NCI-H82 treated with DMSO at 0.1 percent for 48 hours (cell line): ENCODE data around the gene DHRS12.

Experiments used
- DNase-seq: peaks from one replicate; lab custom pipeline; 2025; ENCODE audit not compliant: unreplicated experiment; lab: John Stamatoyannopoulos, UW

DHRS12 gene

DNA sequence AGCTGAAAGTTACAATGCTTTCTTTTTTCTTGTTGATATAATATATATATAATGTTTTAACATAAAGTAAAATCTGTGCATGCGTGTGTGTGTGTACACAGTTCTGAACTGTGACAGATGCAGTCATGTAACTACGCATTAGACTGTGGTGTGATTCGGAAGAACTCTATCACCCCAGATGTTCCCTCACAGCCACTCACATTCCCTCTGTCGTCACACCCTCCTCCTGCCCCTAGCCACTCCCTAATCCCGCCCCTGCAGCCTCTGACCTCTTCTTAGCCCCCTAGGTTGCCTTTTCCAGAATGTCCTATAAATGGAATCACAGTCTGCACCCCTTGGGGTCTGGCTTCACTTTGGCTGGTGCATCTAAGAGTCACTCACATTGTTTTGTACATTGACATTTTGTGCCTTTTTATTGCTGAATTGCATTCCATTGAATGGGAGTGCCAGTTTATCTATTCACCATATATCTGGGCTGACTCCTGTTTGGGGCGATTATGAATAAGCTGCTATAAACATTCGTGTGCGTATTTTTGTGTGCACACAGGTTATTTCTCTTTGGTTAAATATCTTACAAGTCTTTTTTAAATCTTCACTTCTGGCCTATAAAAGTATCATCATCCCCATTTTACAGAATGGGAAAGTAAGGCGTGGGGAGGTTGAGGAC lies 20.4 kb downstream of the DHRS12 start:
- DNase-seq: peak; percentile 79

DNA sequence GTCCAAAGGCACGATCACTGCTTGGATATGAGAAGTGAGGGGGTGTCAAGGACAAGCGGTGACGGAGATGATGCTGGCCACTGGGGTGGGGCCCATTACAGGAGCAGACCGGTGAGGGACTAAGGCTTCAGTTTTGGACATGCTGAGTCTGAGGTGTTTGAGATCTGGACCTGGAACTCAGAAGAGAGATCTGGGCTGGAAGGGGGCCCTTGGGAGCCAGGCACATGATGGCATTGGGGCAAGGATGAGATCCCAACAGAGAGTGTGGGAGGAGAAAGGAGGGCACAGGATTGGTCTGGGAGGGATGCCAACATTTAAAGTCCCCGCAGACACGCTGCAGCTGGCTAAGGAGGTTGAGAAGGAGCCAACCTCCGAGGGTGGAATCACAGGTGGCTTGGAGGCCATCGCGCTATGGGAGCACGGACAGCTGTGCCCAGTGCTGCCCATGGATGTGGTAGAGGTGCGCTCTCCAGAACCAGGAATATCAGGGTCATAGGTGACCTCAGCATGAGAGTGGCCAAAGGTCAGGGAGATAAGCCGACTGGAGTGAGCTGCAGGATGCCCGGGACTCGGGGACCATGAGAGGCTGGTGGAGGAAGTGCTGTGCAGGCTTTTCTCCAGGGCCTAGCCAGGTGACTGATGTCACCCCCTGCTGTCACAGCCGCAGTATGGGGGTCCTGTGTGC lies 21.8 kb downstream of the DHRS12 start:
- no peak for DNase-seq

DNA sequence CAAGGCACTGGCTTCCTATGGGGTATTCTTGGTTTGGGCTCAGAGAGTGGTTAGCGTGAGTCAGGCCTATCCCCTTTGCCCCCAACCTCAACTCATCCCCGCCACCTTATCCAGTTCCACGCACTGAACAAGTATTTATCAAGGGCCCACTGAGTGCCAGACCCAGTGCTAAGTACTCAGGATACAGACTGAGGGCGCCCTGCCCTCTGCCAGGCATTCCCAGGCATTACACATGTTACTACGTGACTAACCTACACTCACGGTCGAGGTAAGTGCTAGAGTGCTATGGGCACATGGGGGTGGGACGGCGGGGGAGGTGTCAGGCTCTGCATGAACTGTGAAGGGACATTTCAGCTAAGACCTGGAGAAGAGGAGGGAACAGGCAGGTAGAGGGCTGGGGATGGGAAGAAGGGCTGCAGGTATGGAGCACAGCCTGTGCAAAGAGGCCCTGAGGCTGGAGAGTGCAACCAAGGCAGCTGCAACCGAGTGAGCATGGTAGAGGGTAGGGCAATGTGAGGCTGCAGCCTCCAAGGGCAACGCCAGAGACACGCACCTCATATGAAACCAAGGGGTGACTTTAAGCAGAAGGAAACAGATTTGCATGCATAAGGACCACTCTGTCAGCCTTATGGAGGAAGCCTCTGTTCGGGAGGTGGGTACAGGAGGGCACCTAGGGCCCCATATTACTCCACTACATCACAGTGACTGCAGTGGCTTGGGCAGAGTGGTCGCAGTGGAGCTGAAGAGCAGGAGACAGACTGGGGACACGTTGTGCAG lies 22.5 kb downstream of the DHRS12 start:
- no peak for DNase-seq

DNA sequence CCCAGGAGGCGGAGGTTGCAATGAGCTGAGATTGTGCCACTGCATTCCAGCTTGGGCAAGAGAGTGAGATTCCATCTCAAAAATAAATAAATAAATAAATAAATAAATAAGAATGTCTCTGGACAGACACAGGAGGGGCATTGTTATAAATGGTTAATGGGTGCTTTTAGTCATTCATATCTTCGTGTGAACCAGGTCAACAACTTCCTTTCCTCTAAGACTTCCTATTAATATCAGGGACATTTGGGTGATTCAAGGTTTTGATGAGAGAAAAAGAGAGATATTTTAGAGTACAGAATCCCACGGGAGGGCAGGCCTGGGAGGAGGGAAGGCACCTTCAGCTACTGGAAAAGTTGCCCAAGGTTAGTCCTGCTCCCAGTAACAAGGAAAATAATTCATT lies 23.9 kb downstream of the DHRS12 start:
- DNase-seq: no peak

DNA sequence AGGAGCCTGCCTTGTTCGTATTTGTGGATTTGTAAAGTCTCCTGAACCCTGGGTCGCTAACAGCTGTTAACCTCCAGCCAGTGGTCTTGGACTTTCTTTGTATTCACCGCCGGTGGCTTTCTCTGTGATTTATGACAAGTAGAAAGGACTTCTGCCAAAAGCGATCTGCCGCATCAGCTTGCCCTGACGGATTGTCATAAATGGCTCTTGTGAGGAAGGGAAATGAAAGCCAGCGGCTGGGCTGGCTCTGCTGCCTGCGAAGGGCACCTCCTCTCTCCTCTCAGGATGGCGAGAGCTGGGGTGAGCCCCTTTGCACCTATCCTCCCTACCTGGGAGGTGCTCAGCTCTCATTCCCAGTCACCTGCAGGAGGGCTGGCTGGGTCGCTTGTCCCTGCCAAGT lies 25.6 kb downstream of the DHRS12 start:
- DNase-seq: no peak

DNA sequence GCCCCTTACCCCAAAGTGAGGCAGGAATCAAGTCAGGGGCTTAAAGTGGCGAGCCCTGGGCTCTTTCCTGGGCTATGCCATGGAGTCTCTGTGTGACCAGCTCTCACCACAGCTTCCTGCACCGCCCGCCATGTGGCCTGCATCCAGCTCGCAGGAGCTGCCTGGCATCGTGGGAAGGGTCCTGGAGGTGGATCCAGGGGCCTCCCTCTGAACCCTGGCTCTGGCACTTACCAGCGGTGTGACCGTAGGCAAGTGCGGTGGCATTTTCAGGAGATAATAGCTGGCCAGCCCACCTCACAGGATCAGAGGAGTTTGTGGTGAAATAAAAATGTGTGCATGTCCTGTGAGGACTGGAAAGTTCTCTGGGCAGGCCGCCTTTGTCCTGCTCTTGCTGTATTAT lies 26.0 kb downstream of the DHRS12 start:
- DNase-seq: no peak

DNA sequence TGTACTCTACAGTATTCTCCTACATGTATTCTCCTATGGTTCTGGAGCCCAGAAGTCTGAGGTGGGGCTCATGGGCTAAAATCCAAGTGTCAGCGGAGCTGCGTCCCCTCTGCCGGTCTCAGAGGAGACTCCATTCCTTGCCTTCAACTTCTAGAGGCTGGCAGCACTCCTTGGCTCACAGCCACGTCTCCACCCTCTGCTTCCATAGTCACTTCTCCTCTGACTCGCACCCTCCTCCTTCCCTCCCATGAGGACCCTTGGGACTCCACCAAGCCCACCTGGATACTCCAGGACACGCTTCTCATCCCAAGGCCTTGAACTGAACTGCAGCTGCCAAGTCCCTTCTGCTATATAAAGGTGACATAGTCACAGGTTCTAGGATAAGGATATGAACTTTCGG lies 27.8 kb downstream of the DHRS12 start:
- DNase-seq: no peak

DNA sequence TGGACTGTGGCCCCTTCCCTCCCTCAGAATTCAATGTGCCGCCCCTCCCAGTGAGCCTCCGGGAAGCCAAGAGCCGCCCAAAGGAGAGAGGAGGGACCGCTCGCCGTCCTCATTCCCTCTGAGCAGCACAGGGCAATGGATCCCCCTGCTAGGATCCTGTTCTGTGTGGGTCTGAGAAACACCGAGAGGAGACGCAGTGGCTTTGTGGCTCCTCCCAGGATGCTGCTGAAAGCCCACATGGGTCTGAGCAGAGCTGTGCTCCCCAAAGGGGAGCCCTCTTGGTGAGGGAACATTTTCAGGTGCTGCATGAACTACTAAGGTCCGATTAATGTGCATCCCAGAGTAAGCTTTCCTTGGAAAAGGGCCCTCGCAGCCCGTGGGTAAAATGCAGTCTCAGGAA lies 30.4 kb downstream of the DHRS12 start:
- DNase-seq: no peak

DNA sequence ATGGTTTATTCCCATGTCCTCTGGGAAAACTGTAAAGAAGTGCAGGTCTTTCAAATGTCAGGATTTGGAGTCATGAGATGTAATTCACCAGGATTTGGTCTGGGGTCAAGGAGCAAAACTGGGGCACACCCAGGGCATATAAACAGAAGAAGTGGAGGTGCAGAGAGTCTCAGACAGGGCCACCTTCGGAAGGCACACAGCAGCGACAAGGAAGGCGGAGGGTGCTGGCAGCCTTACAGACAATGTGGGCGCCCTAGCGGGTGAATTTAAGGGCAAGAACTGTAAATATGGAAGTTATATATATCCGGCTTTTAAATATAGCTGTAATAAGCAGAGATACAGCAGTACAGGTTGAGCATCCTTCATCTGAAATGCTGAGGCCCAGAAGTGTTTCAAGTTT lies 31.2 kb downstream of the DHRS12 start:
- DNase-seq: no peak

DNA sequence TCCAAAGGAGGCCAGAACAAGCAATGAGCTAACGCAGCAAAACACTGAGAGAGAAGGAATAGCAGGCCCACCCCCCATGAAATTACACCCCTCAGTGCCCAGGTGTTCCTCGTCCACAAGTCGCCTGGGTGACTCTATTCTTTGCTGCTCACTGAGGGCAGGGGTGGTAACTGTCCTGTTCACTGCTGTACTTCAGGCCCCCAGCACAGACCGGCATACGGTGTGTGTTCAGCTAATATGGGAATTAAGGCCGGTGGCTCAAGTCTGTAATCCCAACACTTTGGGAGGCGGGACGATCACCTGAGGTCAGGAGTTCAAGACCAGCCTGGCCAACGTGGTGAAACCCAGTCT lies 31.9 kb downstream of the DHRS12 start:
- DNase-seq: no peak

DNA sequence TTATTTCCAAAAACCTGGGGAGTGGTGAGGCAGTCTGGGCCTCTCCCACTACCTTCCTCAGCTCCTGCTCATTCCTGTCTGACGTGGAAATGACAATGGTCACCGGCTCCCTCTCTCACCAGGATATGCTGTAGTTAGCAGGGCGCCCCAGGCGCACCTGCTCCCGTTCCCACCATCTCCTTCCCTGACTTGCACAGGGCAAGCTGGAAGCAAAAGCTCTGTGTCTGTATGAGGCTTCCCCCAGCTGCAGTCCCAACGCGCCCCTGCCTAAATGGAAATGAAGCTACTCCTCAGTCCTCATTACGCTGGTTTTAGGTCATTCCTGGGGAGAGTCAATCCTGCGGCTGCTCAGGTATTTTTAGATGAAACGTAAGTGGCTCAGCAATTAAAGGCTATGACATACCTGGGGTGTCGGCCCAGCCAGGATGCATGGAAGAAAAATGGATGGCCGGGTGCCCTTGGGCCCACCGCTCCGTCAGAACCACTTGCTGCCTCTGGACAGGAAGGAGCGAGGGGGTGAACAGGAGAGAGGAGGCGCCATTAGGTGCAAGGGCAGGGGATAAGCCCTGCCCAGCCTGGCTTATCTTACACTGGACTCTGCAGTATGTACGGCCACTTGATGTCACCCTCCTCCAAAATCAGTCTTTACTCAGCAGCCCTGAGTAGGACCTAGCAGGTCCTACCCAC lies 32.4 kb downstream of the DHRS12 start:
- no peak for DNase-seq

DNA sequence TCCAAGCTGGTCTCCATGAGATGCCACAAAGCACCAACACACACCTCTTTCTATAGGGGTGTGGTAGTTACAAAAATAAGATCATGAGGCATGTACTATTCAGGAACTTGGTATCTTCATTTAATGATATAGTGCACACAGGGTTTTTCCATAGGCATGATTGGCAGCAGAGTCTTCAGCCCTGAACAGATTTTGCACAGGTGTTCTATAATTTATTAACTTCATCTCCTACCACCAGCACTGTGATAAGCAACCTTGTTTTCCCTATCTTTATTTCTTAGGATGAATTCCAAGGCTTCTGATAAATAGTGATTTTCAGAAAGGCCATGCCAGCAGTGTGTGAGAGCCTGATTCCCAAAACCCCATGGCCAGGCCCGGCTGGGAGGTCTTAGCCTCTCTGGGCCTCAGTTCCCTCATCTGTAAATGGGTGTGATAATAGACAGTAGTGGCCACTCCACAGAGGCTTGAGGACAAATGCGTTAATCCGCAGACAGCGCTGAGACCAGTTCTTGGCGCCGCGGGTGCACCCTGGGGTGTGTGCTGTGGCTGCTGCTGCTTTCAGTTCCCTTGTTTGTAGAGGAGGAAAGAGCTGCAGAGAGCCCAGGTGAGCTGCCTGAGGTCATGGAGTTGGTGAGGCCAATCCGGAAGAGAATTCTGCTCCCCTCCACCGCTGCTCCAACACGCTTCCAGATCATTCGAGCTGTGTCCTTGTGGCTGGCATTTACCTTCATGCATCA lies 33.1 kb downstream of the DHRS12 start:
- DNase-seq: no peak

DNA sequence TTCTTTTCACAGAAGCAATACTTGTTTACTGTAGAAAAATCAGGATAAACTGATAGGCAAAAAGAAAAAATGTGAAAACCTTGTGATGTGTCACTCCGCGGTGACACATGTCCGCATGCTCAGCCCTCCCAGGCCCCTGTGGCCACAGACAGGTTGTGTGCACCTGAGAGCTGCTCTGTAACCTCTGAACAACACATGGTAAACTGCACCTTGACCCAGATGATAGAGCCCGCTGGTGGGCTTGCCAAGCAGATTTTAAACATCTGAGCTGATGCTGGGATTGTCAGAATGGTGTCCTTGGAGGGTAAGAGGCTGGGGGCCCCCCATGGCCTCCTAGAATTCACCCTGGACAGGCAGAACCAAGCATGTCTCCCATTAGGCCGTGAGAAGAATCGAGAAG lies 33.8 kb downstream of the DHRS12 start:
- no peak for DNase-seq

DNA sequence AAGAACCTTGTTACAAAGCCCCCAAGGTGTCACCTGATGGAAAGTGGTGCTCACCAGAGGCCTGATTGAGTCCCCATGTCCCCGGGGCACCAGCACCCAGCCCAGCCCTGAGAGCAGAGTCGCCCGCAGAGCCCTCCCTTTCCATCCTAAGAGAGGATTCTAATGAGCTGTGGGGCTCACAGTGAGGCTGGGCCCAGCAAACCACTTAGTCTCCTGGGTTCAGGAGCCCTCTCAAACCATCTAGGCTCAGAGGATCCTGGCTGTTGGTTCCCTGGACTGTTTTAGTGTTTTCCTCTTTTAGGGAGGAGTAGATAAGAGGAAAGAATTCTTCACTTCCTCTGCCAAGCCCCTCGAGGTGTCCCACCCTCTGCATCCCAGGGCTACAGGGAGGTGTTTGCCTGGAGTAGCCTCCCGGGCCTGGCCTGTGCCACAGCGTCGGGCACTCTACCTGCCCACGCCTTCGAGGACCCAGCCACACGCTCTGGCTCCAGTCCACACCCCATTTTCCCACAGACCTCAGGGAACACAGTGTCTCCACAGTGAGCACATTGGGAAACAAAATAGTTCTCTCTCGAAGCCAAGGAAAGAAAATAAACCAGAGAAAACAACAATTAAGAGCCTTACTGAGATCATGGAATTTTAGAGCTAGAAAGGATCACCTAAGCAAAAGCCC lies 34.4 kb downstream of the DHRS12 start:
- no peak for DNase-seq

DNA sequence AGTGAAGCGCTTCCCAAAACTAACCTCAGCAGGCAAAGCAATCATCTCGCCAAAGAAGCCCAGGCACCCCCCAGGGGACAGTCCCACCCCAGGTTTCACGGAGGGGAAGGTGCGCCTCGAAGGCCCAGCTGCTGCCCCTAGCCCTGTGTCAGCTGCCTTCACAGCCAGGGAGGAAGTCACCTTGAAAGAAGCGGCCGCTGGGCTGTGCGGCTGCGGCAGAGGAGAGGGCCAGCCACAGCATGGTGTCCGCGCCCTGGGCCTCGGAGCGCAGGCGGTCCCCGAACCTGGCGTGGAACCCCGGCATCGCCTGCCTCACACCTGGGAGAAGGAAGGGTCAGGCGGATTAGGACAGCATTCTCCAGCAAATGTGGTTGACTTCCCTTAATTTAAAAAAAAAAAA lies 35.0 kb downstream of the DHRS12 start:
- DNase-seq: no peak

DNA sequence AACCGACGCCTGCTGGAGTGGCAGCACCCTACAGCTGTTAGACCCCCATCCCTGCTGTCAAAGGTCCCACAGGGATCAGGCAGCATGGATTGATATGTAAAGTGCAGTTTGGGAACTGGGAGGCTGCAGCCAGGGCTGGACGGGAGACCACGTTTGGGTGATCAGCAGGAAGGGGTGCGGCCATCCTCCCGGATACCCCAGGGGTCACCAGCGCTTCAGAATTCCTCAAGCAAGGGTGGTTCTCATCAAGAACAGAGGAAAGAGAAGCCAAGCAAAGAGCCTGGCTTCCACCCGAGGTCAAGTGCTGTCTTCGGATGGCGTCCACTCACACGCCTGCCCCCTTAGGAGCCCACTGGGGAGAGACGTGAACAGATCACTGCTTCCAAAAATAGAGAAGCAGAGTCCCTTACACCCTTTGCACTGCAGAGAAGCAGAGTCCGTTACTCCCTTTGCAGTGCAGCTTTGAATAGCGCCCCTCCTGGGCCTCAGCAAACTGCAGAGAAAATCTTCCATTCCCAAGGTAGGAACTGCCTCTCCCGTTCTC lies 35.5 kb downstream of the DHRS12 start:
- DNase-seq: no peak

DNA sequence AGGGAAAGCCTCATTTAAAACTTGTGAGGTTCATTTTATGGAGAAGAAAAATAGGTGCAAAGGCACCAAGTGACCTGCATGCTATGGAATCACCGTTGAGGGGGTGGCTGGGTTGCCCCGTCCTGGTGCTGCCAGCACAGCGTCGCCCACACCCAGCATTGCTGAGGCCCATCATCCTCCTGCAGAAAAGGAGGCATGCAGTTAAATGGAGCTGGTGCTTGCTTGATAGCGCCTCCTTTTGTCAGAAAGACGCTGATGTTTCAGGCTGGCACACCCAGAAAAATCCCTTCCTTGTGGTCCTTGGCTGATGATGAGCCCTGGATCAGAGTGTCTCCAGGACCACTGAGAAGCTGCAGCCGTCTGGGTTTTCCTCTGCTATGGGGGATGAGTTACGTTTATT lies 36.9 kb downstream of the DHRS12 start:
- DNase-seq: no peak

DNA sequence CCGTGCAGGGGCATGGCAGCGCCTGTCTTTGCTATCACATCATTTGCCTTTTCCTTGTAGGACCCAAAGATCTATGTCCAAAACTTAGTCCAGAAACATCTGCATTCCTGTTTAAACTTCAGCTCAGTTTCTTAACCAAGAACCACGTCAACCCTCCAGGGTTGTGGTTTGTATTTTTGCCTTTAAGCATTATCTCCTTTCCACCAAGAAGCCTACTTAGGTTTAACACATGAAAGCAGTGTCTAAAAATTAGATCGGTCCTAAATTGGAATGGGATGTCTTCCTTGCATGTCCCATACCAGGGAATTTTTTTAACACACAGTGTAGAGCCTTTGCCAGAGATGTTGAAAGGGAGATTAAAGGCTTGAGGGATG lies 38.8 kb downstream of the DHRS12 start:
- no peak for DNase-seq

DNA sequence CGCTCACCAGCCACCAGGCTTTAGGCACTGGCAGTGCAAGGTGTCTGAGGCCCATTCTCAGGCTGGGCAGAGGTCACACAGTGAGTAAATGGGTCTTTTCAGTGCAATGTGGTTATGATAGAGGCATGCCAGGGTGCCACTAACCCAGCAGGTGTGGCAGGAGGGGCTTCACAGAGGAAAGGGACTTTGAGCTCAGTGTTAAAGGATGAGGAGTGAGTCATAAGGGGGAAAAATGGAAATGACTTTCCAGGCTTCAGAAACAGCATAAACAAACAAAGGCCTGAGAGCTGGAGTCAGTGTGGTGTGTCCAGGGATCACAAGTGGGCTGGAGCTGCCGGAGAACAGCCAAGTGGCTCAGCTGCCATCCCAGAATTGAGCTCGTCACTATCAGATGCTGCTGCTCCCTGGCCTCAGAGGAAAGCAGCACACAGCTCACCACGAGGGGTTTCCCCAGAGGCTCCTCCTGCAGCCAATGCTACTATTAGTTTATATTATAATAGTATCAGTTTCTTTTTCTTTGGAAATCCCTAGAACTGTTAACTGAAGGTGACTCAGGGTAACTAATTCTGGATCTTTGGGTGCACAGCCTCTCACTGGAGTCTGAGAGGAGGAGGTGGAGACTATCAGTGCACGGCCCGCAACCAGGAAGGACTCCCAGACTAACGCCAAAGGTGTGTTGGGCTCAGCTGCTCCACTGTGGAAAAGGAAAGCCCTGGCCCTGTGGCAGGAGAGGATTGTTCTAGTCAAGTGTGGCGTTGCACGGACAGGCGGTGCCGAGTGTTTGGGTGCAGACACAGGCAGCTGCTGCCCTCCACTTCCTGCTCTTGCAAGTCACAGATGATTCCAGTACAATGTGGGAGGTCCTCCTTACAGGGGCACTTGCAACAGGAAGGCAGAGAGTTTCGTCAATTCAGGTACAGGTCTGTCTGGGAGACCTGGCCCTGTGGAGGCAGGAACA lies 39.5 kb downstream of the DHRS12 start:
- DNase-seq: no peak
